Activated naive CD4-positive, alpha-beta T cell treated with anti-CD3 and anti-CD28 coated beads, Interleukin-2, amount 50 U/mL, for 16 hours (primary cell): Measurements from ENCODE around the gene PCA3.

ENCODE experiments used
- DNase-seq: peaks from one replicate; pipeline ENCODE4 v3.0.0-alpha.2; 2020

Gene PCA3

DNA sequence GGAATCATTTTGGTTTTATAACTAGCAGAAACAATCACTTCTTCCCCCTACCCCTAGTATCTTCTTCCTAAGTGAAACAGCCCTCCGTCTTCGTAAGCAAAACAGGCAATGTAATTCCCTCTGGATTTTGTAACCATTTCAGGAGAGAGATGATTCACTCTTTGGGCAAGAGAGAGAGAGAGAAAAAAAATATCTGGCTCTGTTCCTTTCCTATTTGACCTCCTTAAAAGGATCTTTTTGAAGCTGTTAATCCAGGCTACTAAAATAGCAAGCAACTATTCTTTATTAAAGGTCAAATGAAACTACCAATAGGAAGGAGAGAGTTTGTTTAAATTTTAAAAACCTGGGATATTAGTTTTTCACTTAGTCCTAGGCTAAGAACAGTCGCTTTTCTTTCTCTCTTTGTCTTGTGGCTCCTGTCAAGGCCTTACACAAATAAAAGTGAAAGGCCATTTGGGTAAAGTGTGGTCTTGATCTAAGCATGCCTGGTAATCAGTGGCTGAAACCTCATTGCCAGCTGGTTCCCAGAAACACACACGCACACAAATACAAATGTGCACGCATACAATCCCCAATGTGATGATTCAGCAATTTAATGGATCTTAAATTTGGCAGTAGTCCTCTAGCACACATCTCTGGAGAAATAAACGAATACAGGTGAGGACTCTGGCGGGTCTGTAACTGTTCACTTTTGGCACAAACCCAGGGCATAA lies 71.5 kb downstream of the PCA3 start:
- no peak for DNase-seq
